Fibroblast of pulmonary artery (primary cell): ENCODE data around the gene CTXN2.

Experiments
- DNase-seq: peaks from one replicate; pipeline ENCODE4 v3.0.0-alpha.2; 2010; ENCODE audit warnings: low read depth
- H3K4me3 ChIP-seq: replicated peaks from 2 replicates; pipeline ENCODE4 v1.5.1; 2011; ENCODE audit warnings: low read depth, mild to moderate bottlenecking, control low read depth, low read length, moderate library complexity
- CTCF ChIP-seq: IDR thresholded peaks from 2 replicates; pipeline ENCODE4 v1.5.1; 2011; ENCODE audit warnings: mild to moderate bottlenecking, control low read depth, low read length, inconsistent platforms; ENCODE audit errors: missing control alignments

The CTXN2 gene

GRCh38 chr15:48168616-48169015 is 22.8 kb upstream of the CTXN2 start:
- no peak overlapping the region for H3K4me3 ChIP-seq
- DNase-seq: no peak
- TF ChIP-seq CTCF: no peak

DNA sequence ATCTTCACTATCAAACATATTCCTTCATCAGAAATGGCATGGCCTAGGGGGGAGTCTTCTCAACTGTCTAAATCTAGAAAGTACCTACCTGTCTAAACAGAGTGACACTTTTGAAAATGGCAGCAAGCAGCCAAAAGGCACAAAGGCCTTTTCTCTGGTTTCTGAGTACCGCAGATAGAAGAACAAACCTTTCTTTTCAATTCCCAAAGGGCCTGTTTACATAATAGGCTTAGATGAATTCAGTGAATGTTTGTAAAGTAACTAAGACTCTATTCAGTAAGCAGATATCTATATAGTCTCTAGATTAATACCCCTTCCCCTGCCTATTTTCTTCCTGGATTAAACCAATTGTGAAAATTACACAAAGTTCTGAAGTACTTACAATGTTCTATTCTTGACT is 20.5 kb upstream of the CTXN2 start:
- TF ChIP-seq CTCF: no peak

DNA sequence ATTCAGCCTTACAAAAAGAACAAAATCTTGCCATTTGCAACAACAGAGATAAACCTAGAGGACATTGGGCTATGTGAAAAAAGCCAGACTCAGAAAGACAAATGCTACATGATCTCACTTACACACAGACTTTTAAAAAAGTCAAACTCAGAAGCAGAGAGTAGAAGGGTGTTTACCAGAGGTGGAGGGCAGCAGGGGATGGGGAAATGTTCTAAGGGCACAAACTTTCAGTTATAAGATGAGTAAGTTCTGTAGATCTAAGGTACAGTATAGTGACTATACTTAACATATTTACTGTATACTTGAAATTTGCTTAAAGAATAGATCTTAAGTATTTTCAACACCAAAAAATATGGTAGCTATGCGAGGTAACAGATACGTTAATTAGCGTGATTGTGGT is 16.3 kb upstream of the CTXN2 start:
- TF ChIP-seq CTCF: no peak

More for the DNA sequence above, 20.5 kb upstream of the CTXN2 start:
- DNase-seq: no peak
- no peak overlapping the region for H3K4me3 ChIP-seq

GRCh38 chr15:48176112-48176511 is 15.4 kb upstream of the CTXN2 start:
- DNase-seq: no peak
- H3K4me3 ChIP-seq: no peak overlapping the region
- TF ChIP-seq CTCF: no peak

More for the DNA sequence above, 16.3 kb upstream of the CTXN2 start:
- no peak for DNase-seq
- no peak overlapping the region for H3K4me3 ChIP-seq

DNA sequence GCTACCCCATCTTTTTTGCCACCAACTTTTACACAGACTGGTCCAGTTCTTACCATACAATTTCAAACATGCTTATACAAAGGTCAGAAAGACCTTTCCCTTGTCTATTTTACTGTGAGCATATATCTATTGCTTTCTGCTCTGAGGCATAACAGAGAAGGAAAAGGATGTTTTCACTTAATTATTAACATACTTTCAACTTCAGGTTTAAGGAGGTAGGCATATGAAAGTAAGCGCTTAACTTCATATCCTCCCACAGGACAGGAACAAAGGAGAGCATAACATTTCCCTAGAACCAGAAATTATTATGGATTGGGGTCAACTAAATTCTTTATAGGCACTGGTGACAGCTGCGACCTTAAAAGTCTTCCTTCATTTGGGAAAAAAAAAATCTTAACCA is 14.5 kb upstream of the CTXN2 start:
- DNase-seq: no peak
- no peak overlapping the region for H3K4me3 ChIP-seq
- no peak for TF ChIP-seq CTCF

- peak; percentile 45 for DNase-seq
- no peak for TF ChIP-seq CTCF
- peak overlapping the region; percentile 51 for H3K4me3 ChIP-seq
Measured at GRCh38 chr15:48177383-48177765, 14.1 kb upstream of the CTXN2 start.

GRCh38 chr15:48177766-48178647 is 13.5 kb upstream of the CTXN2 start, which contains the start of gene MYEF2:
Gene MYEF2 (minus strand): TSS chr15:48178295. CDS start chr15:48178237, 58 bp downstream.
- peak; percentile 48 for DNase-seq
- no peak for TF ChIP-seq CTCF
- peak within 1 kb of the TSS; percentile 51 for H3K4me3 ChIP-seq
